ENCODE results near the gene SRA1. TPM values are rescaled to one million over a fixed set of nuclear protein-coding genes. Genes with fewer than 3 reads are reported as not detected.

The SRA1 gene
- total RNA-seq, 3 donors from 2014 or later (not counting 1 experiment from before 2014, with no cell fraction given) = 42.2 to 66.4 (median 59.4) TPM

DNA sequence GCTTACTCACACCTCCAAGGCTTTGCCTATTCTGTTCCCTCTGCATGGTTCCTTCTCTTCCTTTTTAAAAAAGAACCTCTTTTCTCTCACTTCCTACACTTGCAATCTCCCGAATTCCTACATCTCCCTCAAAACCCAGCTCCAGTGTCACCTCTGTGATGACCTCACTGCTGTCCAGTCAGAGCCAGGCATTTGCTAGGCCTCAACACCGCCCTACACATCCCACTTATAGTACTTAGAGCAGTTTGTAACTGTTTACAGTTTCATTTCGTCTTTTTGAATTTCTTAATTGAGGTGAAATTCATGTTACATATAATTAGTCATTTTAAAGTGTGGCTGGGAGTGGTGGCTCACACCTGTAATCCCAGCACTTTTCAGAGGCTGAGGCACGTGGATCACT is 44.9 kb upstream of the SRA1 start:
- intact Hi-C loops (cut with micrococcal nuclease) = no loop called here
- no peak overlapping the region for H3K27ac Mint-ChIP-seq
- H3K36me3 ChIP-seq (ENCODE audit: control insufficient read depth, insufficient read depth, low read length) = no peaks in the 10 kb centered on the region
- H3K9me3 ChIP-seq (ENCODE audit: control insufficient read depth, insufficient read depth, low read length) = no peaks in the 10 kb centered on the region
- H3K4me1 ChIP-seq (ENCODE audit: control insufficient read depth, insufficient read depth, low read length) = no peaks in the 10 kb centered on the region
- WGBS (ENCODE audit: insufficient coverage) = 87% methylated on average over 2 of the region's 4 CpGs
- no peak overlapping the region for H3K4me3 ChIP-seq (ENCODE audit: low read length)
- H3K27me3 ChIP-seq (ENCODE audit: control insufficient read depth, insufficient read depth, low read length) = no peaks in the 10 kb centered on the region
- no peak for DNase-seq
- no peaks in the 10 kb centered on the region for H3K9me3 Mint-ChIP-seq
- H3K4me3 Mint-ChIP-seq = no peak overlapping the region
- H3K36me3 Mint-ChIP-seq = no peaks in the 10 kb centered on the region
- no peak for ATAC-seq
- no peaks in the 10 kb centered on the region for H3K4me1 Mint-ChIP-seq
- TF ChIP-seq, protein P1, sequence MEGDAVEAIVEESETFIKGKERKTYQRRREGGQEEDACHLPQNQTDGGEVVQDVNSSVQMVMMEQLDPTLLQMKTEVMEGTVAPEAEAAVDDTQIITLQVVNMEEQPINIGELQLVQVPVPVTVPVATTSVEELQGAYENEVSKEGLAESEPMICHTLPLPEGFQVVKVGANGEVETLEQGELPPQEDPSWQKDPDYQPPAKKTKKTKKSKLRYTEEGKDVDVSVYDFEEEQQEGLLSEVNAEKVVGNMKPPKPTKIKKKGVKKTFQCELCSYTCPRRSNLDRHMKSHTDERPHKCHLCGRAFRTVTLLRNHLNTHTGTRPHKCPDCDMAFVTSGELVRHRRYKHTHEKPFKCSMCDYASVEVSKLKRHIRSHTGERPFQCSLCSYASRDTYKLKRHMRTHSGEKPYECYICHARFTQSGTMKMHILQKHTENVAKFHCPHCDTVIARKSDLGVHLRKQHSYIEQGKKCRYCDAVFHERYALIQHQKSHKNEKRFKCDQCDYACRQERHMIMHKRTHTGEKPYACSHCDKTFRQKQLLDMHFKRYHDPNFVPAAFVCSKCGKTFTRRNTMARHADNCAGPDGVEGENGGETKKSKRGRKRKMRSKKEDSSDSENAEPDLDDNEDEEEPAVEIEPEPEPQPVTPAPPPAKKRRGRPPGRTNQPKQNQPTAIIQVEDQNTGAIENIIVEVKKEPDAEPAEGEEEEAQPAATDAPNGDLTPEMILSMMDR (IDR thresholded peaks at IDR 0.05) = no peak
- peaks cover 0 to 2% of the 10 kb centered on the region in 2 donors for H3K27me3 Mint-ChIP-seq (ENCODE audit: low read depth in 2 of 2)
- H3K27ac ChIP-seq (ENCODE audit: low read length) = no peak overlapping the region

DNA sequence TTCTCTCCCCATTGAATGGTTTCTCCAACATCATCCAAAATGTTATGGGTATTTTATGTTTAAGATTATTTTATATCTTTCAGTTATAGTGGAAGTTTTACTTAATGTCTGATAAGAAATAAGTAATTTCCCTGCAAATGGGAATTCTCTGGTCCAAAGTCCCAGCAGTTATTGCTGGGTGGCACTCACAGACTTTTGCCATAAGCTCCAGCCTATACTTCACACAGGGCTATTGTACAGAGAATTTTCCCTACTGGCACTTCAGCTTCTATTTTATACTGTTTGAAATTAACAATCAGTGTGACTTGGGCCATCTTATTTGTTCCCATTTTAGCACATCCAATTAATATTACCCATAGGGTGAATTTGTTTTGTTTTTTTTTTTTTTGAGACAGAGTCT is 42.8 kb upstream of the SRA1 start:
- Mint-ChIP-seq H3K4me1 (no peaks in the 10 kb centered on the region), H3K4me3 (no peak overlapping the region), H3K27me3 (ENCODE audit: low read depth in 2 of 2) (peaks cover 0 to 2% of the 10 kb centered on the region in 2 donors), H3K36me3 (no peaks in the 10 kb centered on the region), H3K27ac (no peak overlapping the region), H3K9me3 (no peaks in the 10 kb centered on the region)
- TF ChIP-seq, protein P1 (IDR thresholded peaks at IDR 0.05) = no peak
- Histone ChIP-seq H3K36me3 (ENCODE audit: control insufficient read depth, insufficient read depth, low read length) (no peaks in the 10 kb centered on the region), H3K4me1 (ENCODE audit: control insufficient read depth, insufficient read depth, low read length) (no peaks in the 10 kb centered on the region), H3K9me3 (ENCODE audit: control insufficient read depth, insufficient read depth, low read length) (no peaks in the 10 kb centered on the region), H3K27me3 (ENCODE audit: control insufficient read depth, insufficient read depth, low read length) (no peaks in the 10 kb centered on the region), H3K27ac (ENCODE audit: low read length) (no peak overlapping the region), H3K4me3 (ENCODE audit: low read length) (no peak overlapping the region)
- DNase-seq (no peak), ATAC-seq (no peak)
- intact Hi-C loops (cut with micrococcal nuclease) = no loop called here

DNA sequence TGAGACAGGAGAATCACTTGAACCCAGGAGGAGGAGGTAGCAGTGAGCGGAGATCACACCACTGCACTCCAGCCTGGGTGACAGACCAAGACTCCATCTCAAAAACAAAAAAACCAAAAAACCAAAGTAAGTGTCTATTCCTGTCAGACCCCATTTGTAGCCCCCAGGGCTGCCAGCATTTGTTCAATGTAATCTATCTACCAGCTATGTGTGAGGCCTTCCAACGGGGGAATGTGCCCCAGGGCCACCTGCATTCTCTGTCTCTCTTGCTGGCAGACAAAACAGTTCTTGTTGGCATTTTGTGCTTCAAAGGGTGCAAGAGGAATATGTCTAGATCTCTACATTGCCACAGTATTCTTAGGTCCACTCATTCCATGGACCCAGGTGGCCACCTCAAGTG is 41.6 kb upstream of the SRA1 start:
- Mint-ChIP-seq H3K36me3 (no peaks in the 10 kb centered on the region), H3K4me3 (no peak overlapping the region), H3K4me1 (no peaks in the 10 kb centered on the region), H3K9me3 (no peaks in the 10 kb centered on the region), H3K27me3 (ENCODE audit: low read depth in 2 of 2) (peaks cover 0 to 2% of the 10 kb centered on the region in 2 donors), H3K27ac (no peak overlapping the region)
- TF ChIP-seq, protein P1 (IDR thresholded peaks at IDR 0.05) = no peak
- H3K4me3 ChIP-seq (ENCODE audit: low read length) = no peak overlapping the region
- H3K36me3 ChIP-seq (ENCODE audit: control insufficient read depth, insufficient read depth, low read length) = no peaks in the 10 kb centered on the region
- 71% methylated on average over 2 of the region's 2 CpGs for WGBS (ENCODE audit: insufficient coverage)
- ATAC-seq (no peak), DNase-seq (no peak)
- no peak overlapping the region for H3K27ac ChIP-seq (ENCODE audit: low read length)
- H3K4me1 ChIP-seq (ENCODE audit: control insufficient read depth, insufficient read depth, low read length) = peaks cover 7% of the 10 kb centered on the region
- no peaks in the 10 kb centered on the region for H3K9me3 ChIP-seq (ENCODE audit: control insufficient read depth, insufficient read depth, low read length)
- no peaks in the 10 kb centered on the region for H3K27me3 ChIP-seq (ENCODE audit: control insufficient read depth, insufficient read depth, low read length)
- intact Hi-C loops (cut with micrococcal nuclease) = no loop called here

DNA sequence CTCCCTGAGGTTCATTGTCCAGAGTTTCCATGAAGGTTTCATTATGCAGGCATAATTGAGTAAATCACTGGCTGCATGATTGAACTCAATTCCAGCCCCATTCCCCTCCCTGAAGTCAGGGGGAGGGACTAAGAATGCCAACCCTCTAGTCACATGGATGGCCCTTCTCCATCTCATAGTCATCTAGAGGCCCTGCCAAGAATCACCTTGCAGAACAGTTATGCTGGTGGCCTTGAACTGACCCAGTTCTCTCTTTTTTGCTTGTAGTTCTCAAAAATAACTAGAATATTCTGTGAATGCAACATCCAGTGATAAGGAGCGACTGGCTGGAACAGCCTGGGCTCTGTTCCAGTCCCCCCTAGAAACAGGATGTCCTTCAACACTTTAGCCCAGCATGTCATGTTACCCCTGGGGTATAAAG is 39.1 kb upstream of the SRA1 start:
- no peak overlapping the region for H3K4me3 Mint-ChIP-seq
- Histone ChIP-seq H3K4me3 (ENCODE audit: low read length) (no peak overlapping the region), H3K9me3 (ENCODE audit: control insufficient read depth, insufficient read depth, low read length) (no peaks in the 10 kb centered on the region), H3K4me1 (ENCODE audit: control insufficient read depth, insufficient read depth, low read length) (peaks cover 7% of the 10 kb centered on the region), H3K27me3 (ENCODE audit: control insufficient read depth, insufficient read depth, low read length) (no peaks in the 10 kb centered on the region), H3K27ac (ENCODE audit: low read length) (no peak overlapping the region), H3K36me3 (ENCODE audit: control insufficient read depth, insufficient read depth, low read length) (no peaks in the 10 kb centered on the region)
- intact Hi-C loops (cut with micrococcal nuclease) = no loop called here
- no peak overlapping the region for H3K27ac Mint-ChIP-seq
- ATAC-seq = no peak
- 95% methylated on average over 1 of the region's 1 CpG for WGBS (ENCODE audit: insufficient coverage)
- H3K4me1 Mint-ChIP-seq = no peaks in the 10 kb centered on the region
- TF ChIP-seq, protein P1 (IDR thresholded peaks at IDR 0.05) = no peak
- peaks cover 0 to 2% of the 10 kb centered on the region in 2 donors for H3K27me3 Mint-ChIP-seq (ENCODE audit: low read depth in 2 of 2)
- DNase-seq = no peak
- H3K36me3 Mint-ChIP-seq = no peaks in the 10 kb centered on the region
- H3K9me3 Mint-ChIP-seq = no peaks in the 10 kb centered on the region

Measured in natural killer cell (primary cell).